CD14-positive monocyte (primary cell): Measurements from ENCODE around the gene ITPR2. TPM values are rescaled to one million over a fixed set of nuclear protein-coding genes. Genes with fewer than 3 reads are reported as not detected.

ENCODE experiments used
- DNase-seq, 3 donors: peaks; one replicate each; pipeline ENCODE4 v3.0.0-alpha.2; 2011 to 2022
- H2AFZ ChIP-seq: 2 replicates; pipeline ENCODE4 v1.6.0; 2012; ENCODE audit warnings: mild to moderate bottlenecking, low read depth, low read length, inconsistent platforms; ENCODE audit not compliant: insufficient read depth, poor library complexity, severe bottlenecking
- H3K27ac ChIP-seq, 2 donors: 1 replicate in 1 of 2; 2 replicates in 1 of 2; pipeline ENCODE4 v1.5.1; 2012 to 2013; ENCODE audit warnings: low read length in 2 of 2, control low read depth in 1 of 2, inconsistent platforms in 1 of 2, low read depth in 1 of 2, mild to moderate bottlenecking in 1 of 2
- H3K27me3 ChIP-seq, 2 donors: one replicate each; pipeline versions ENCODE4 v1.6.0 to v1.6.1; 2011 to 2013; ENCODE audit warnings: low read length in 2 of 2; ENCODE audit not compliant: control insufficient read depth in 2 of 2, insufficient read depth in 2 of 2
- H3K36me3 ChIP-seq, 2 donors: replicated peaks in 1 of 2; 1 replicate in 1 of 2; 2 replicates in 1 of 2; pipeline versions ENCODE4 v1.5.1 to v1.6.1; 2012 to 2013; ENCODE audit warnings: low read length in 2 of 2, control low read depth in 1 of 2, inconsistent platforms in 1 of 2, mild to moderate bottlenecking in 1 of 2; ENCODE audit not compliant: insufficient read depth in 2 of 2, control insufficient read depth in 1 of 2
- H3K4me1 ChIP-seq, 2 donors: 1 replicate in 1 of 2; 2 replicates in 1 of 2; pipeline versions ENCODE4 v1.5.1 to v1.6.1; 2012 to 2013; ENCODE audit warnings: low read length in 2 of 2, control low read depth in 1 of 2, inconsistent platforms in 1 of 2, mild to moderate bottlenecking in 1 of 2, moderate library complexity in 1 of 2; ENCODE audit not compliant: insufficient read depth in 2 of 2, control insufficient read depth in 1 of 2
- H3K4me2 ChIP-seq: replicated peaks from 2 replicates; pipeline ENCODE3; 2012; ENCODE audit warnings: low read length, moderate library complexity, mild to moderate bottlenecking; ENCODE audit not compliant: poor library complexity, severe bottlenecking; ENCODE audit errors: extremely low read depth
- H3K4me3 ChIP-seq, 3 experiments: fragments of 200-600 bp in 1 of 3; sonication (generic) in 1 of 3; replicated peaks in 1 of 3; 1 replicate in 2 of 3; 2 replicates in 1 of 3; pipeline ENCODE4 v1.5.1; 2011 to 2013; ENCODE audit warnings: low read length in 3 of 3, mild to moderate bottlenecking in 3 of 3, control low read depth in 2 of 3, low read depth in 2 of 3, inconsistent platforms in 1 of 3, moderate library complexity in 1 of 3
- H3K79me2 ChIP-seq: 2 replicates; pipeline ENCODE4 v1.6.0; 2012; ENCODE audit warnings: mild to moderate bottlenecking, control low read depth, inconsistent platforms, low read length, moderate library complexity; ENCODE audit not compliant: insufficient read depth
- H3K9ac ChIP-seq: 2 replicates; pipeline ENCODE4 v1.6.0; 2017; ENCODE audit warnings: low read length, mild to moderate bottlenecking; ENCODE audit not compliant: insufficient read depth, poor library complexity, severe bottlenecking
- H3K9me3 ChIP-seq, 2 donors: replicated peaks in 1 of 2; 1 replicate in 1 of 2; 2 replicates in 1 of 2; pipeline versions ENCODE4 v1.5.1 to v1.6.1; 2012 to 2013; ENCODE audit warnings: low read length in 2 of 2, control low read depth in 1 of 2; ENCODE audit not compliant: control insufficient read depth in 1 of 2, insufficient read depth in 1 of 2
- H4K20me1 ChIP-seq: 2 replicates; pipeline ENCODE4 v1.6.0; 2012; ENCODE audit warnings: mild to moderate bottlenecking, low read length, control low read depth, moderate library complexity; ENCODE audit not compliant: insufficient read depth
- H3K27ac Mint-ChIP-seq, 7 donors: one replicate each; pipeline ENCODE4 v1.8.0; 2020; ENCODE audit warnings: mild to moderate bottlenecking in 7 of 7, mixed read lengths in 7 of 7, moderate library complexity in 6 of 7, inconsistent platforms in 2 of 7
- H3K27me3 Mint-ChIP-seq, 3 donors: one replicate each; pipeline ENCODE4 v1.8.0; 2021 to 2022; ENCODE audit warnings: low read depth in 3 of 3, mild to moderate bottlenecking in 3 of 3, mixed read lengths in 3 of 3, moderate library complexity in 3 of 3, inconsistent platforms in 1 of 3
- H3K36me3 Mint-ChIP-seq, 2 donors: one replicate each; pipeline ENCODE4 v1.8.0; 2020; ENCODE audit warnings: mixed read lengths in 2 of 2, inconsistent platforms in 1 of 2, mild to moderate bottlenecking in 1 of 2
- H3K4me1 Mint-ChIP-seq: one replicate; pipeline ENCODE4 v1.8.0; 2020; ENCODE audit warnings: mild to moderate bottlenecking, mixed read lengths
- H3K4me3 Mint-ChIP-seq, 2 donors: one replicate each; pipeline ENCODE4 v1.8.0; 2020; ENCODE audit warnings: mild to moderate bottlenecking in 2 of 2, mixed read lengths in 2 of 2, moderate library complexity in 1 of 2
- H3K9me3 Mint-ChIP-seq, 7 donors: one replicate each; pipeline ENCODE4 v1.8.0; 2020 to 2022; ENCODE audit warnings: mixed read lengths in 7 of 7, mild to moderate bottlenecking in 6 of 7, moderate library complexity in 6 of 7, inconsistent platforms in 2 of 7
- WGBS: methylation state at CpG from one replicate; pipeline ENCODE4 v1.1.5; 2013; ENCODE audit warnings: missing lambda C conversion rate; ENCODE audit not compliant: insufficient coverage; 5-methylcytosine and 5-hydroxymethylcytosine counted together
- intact Hi-C, 2 donors: fragments of 100-400 bp; cut with micrococcal nuclease; formaldehyde crosslinking; loops; one replicate each; pipeline versions ENCODE4 v1.15.0 to v1.15.1; 2023
- polyA plus RNA-seq, 3 donors: library from polyadenylated mRNA; depleted of rRNA in 1 of 3; unstranded in 2 of 3; stranded (reverse) in 1 of 3; fragments of 300-500 nt in 2 of 3; fragments of >200 nt in 1 of 3; fragmentation: Illumina TruSeq in 2 of 3; gene quantifications; 1 replicate in 2 of 3; 2 replicates in 1 of 3; pipeline ENCODE4 v1.2.3, GENCODE V29; 2012 to 2021
- TF ChIP-seq, protein P1 (sequence below): fragments of 200-600 bp; IDR thresholded peaks from one replicate; pipeline ENCODE4 v1.8.0; 2022; ENCODE audit warnings: antibody characterized with exemption, mild to moderate bottlenecking

Gene ITPR2
- polyA plus RNA-seq, 3 donors = 2.7 to 6.4 (median 5.7) TPM

DNA sequence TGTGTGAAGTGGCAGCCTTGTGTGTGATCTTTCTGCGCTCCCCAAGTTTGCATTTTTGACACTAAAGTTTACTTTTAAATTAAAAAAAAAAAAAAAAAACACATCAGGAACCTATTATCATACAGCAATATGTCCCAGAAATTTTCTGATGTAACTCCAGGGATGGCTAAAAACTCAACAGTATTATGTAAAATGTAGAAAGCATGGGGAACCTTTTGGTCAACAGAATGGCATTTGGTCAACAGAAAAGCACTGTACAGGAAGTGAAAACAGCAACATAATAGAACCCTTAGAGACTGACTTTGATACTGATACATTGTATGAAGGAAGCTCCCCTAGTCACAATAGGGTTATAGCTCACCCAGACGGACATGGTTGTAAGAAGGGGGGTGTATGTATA, 224.3 kb downstream of the ITPR2 start:
- no peak overlapping the region for H2AFZ ChIP-seq
- H3K27me3 Mint-ChIP-seq = no peaks in the 10 kb centered on the region
- no peaks in the 10 kb centered on the region for H3K9me3 ChIP-seq
- H3K27ac ChIP-seq = no peak overlapping the region
- intact Hi-C loops = no loop called here
- H3K9ac ChIP-seq = no peak overlapping the region
- H3K4me1 Mint-ChIP-seq = no peaks in the 10 kb centered on the region
- H3K27ac Mint-ChIP-seq = no peak overlapping the region
- H3K27me3 ChIP-seq = no peaks in the 10 kb centered on the region
- TF ChIP-seq, protein P1, sequence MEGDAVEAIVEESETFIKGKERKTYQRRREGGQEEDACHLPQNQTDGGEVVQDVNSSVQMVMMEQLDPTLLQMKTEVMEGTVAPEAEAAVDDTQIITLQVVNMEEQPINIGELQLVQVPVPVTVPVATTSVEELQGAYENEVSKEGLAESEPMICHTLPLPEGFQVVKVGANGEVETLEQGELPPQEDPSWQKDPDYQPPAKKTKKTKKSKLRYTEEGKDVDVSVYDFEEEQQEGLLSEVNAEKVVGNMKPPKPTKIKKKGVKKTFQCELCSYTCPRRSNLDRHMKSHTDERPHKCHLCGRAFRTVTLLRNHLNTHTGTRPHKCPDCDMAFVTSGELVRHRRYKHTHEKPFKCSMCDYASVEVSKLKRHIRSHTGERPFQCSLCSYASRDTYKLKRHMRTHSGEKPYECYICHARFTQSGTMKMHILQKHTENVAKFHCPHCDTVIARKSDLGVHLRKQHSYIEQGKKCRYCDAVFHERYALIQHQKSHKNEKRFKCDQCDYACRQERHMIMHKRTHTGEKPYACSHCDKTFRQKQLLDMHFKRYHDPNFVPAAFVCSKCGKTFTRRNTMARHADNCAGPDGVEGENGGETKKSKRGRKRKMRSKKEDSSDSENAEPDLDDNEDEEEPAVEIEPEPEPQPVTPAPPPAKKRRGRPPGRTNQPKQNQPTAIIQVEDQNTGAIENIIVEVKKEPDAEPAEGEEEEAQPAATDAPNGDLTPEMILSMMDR = no peak
- H3K9me3 Mint-ChIP-seq = no peaks in the 10 kb centered on the region
- peaks cover 4 to 9% of the 10 kb centered on the region in 2 donors for H3K36me3 ChIP-seq
- DNase-seq = no peak
- WGBS = no CpG with 5 or more reads among the region's 2 CpGs
- H3K4me3 Mint-ChIP-seq = no peak overlapping the region
- H3K4me2 ChIP-seq = no peak overlapping the region
- no peaks in the 10 kb centered on the region for H4K20me1 ChIP-seq
- H3K79me2 ChIP-seq = no peaks in the 10 kb centered on the region
- no peak overlapping the region for H3K4me3 ChIP-seq
- no peaks in the 10 kb centered on the region for H3K4me1 ChIP-seq
- peaks cover 17% of the 10 kb centered on the region in 2 donors for H3K36me3 Mint-ChIP-seq

DNA sequence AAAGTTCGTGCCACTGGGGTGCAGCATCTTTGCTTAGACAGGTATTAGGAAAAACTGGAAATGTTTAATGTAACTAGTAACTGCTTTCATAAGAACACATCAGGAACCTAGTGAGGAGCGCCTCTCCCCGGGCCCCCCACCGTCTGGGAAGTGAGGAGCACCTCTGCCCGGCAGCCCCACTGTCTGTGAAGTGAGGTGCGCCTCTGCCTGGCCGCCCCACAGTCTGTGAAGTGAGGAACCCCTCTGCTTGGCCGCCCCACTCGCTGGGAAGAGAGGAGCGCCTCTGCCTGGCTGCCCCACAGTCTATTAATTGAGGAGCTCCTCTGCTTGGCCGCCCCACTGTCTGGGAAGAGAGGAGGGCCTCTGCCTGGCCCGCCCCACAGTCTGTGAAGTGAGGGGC, 224.7 kb downstream of the ITPR2 start:
- Mint-ChIP-seq H3K9me3 (no peaks in the 10 kb centered on the region), H3K4me3 (no peak overlapping the region), H3K4me1 (no peaks in the 10 kb centered on the region), H3K27ac (no peak overlapping the region), H3K36me3 (peaks cover 15 to 17% of the 10 kb centered on the region in 2 donors), H3K27me3 (no peaks in the 10 kb centered on the region)
- Histone ChIP-seq H3K79me2 (no peaks in the 10 kb centered on the region), H3K4me2 (no peak overlapping the region), H4K20me1 (no peaks in the 10 kb centered on the region), H2AFZ (no peak overlapping the region), H3K27ac (no peak overlapping the region), H3K9me3 (no peaks in the 10 kb centered on the region), H3K27me3 (no peaks in the 10 kb centered on the region), H3K36me3 (peaks cover 4 to 9% of the 10 kb centered on the region in 2 donors), H3K9ac (no peak overlapping the region), H3K4me1 (no peaks in the 10 kb centered on the region), H3K4me3 (no peak overlapping the region)
- DNase-seq = no peak
- TF ChIP-seq, protein P1 = no peak
- intact Hi-C loops = no loop called here
- WGBS = 100% methylated on average over 2 of the region's 12 CpGs
